Measurements from ENCODE around the gene ZMAT2.
A peak's percentile ranks its signal among the peaks of the same experiment; 100 is the strongest.
"Not testable (repeated sequence)": the region's sequence is repeated elsewhere in the genome, so short reads cannot be mapped to it uniquely, and the experiment has no call there.

ZMAT2 gene

DNA sequence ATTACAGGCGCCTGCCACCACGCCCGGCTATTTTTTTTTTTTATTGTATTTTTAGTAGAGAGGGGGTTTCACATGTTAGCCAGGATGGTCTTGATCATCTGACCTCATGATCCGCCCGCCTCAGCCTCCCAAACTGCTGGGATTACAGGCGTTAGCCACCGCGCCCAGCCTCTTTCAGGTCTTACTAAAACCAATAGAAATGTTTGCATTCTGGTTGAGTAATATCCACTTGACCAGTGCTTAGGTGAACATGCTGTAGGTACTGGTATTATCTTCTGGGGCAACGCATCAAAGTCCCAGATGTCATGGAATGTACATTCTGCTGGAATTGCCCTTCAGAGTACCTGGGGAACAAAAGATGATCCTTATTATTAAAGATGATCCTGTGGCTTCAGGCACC, 8.5 kb downstream of the ZMAT2 start:
- DNase-seq (ENCODE audit: low read depth in 2 of 2) = not testable (repeated sequence)

DNA sequence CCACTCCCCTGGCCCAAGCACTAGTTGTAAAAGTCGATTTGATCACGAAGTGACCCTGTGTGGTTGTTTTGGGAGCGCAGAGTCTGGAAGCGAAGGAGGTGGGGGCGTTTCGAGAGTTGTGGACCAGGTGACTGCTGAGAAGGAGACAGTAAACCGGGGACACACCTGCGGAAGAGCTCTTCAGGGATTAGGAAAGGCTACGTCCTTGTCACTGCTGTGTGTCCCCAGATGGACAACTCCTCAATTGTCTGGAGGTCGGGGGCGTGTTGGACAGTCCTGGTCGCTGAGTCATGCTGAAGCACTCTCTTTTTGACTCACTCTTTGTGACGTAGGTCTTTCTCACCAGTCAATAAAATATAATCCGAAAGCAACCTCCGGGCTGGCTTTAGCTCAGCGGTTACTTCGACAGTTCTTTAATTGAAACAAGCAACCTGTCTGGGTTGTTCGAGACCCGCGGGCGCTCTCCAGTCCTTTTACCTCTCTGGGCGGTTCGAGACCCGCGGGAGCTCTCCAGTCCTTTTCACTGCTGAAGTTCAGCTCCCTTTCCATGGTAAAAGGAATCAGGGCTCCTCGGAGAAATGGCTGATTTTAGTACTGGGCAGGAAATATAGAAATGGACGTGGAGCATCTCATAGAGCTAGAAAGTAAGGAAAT, 10.8 kb downstream of the ZMAT2 start:
- DNase-seq (ENCODE audit: low read depth in 2 of 2) = peak; percentile 95

DNA sequence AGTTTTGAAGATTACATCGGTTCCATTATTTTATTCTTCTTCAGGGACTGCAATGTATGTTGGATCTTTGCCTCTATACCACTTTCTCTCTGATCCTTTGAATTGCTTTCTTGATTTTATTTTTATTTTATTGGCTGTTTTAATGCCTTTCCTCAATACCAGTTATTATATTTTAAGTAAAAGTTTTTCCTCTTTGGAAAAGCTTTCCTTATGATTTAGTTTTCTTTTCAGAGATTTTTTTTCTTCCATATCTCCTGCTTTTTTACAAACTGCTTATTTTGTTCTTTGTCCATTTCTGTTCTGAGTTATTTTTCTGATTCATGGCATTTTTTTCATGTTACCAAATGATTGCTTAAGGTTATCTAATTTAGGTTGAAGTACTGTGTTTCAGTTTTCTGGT, 11.5 kb downstream of the ZMAT2 start:
- no peak for DNase-seq (ENCODE audit: low read depth in 2 of 2)

DNA sequence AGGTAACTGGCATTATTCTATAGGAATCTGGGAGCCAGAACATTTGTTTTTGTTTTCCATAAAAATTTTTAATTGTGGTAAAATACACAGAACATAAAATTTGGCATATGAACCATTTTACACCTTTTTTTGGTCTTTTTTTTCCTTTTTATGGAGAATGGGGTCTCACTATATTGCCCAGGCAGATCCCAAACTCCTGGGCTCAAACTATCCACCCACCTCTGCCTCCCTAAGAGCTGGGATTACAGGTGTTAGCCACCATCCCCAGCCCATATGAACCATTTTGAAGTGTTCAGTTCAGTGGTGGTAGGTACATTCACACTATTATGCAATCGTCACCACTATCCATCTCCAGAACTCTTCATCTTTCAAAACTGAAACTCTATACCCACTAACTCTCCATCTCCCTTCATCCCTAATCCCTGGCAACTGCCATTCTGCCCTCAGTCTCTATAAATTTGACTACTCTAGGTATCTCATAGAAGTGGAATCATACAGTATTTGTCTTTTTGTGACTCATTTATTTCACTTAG, 13.4 kb downstream of the ZMAT2 start:
- no peak for DNase-seq (ENCODE audit: low read depth in 2 of 2)

DNA sequence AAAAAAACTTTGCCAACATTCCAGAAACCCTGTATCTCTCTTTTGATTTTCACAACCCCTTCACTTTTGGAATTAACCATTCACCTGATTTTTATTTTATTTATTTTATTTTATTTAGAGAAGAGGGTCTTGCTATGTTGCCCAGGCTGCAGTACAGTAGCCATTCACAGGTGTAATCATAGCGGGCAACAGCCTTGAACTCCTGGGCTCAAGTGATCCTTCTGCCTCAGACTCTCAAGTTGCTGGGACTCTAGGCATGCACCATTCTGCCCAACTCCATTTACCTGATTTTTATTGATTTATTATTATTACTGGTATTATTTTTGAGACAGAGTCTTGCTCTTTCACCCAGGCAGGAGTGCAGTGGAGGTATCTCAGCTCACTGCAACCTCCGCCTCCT, 16.0 kb downstream of the ZMAT2 start:
- DNase-seq (ENCODE audit: low read depth in 2 of 2) = not testable (repeated sequence)

DNA sequence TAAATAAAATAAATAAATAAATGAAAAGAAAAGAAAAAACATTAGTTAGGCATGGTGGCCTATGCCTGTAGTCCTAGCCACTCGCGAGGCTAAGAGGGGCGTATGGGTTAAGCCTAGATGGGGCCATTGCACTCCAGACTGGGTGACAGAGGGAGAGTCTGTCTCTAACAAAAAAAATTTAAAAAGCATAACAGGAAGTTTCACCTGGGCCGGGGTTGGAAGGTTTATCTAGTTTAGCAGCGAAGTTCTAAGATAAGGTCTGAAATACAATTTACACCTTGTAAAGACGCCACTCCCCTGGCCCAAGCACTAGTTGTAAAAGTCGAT, 18.0 kb downstream of the ZMAT2 start:
- no peak for DNase-seq (ENCODE audit: low read depth in 2 of 2)

- DNase-seq (ENCODE audit: low read depth in 2 of 2) = not testable (repeated sequence)
Observed at GRCh38 chr5:140720738-140721137, 20.5 kb downstream of the ZMAT2 start.

GRCh38 chr5:140721395-140721794, 21.1 kb downstream of the ZMAT2 start:
- not testable (repeated sequence) for DNase-seq (ENCODE audit: low read depth in 2 of 2)

DNA sequence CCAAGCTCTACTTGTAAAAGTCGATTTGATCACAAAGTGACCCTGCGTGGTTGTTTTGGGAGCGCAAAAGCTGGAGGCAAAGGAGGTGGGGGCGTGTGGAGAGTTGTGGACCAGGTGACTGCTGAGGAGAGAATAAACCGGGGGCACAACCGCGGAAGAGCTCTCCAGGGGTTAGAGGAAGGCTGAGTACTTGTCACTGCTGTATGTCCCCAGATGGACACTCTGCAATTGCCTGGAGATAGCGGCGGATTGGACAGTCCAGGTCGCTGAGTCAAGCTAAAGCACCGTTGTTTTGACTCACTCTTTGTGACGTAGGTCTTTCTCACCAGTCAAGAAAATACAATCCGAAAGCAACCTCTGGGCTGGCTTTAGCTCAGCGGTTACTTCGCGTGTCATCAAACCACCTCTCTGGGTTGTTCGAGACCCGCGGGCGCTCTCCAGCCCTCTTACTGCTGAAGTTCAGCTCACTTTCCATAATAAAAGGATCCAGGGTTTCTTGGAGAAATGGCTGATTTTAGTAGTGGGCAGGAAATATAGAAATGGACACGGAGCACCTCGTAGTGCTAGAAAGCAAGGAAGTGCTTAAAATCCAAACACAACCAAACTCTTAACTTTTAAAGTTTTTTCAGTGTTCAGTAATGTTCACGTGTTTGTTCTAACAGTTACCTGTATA, 25.7 kb downstream of the ZMAT2 start:
- DNase-seq (ENCODE audit: low read depth in 2 of 2) = peak; percentile 55 to 61

DNA sequence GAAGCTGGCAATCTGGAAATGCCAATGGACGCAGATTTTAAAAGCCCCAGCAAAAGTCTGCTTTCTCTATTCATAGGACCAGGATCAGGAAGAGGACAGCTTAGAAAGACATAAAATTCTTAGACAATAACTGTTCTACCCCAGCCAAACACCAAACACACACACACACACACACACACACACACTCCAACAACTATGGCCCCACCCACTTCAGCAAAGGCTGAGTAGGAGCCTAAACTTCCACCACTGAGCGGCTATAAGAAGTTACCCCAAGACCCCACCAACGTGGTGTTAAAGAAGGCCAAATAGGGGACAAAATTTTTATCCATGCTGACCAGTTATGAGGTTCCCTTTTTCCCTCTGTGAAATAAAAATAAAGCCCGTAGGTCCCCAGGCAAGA, 32.9 kb downstream of the ZMAT2 start:
- DNase-seq (ENCODE audit: low read depth in 2 of 2) = no peak

DNA sequence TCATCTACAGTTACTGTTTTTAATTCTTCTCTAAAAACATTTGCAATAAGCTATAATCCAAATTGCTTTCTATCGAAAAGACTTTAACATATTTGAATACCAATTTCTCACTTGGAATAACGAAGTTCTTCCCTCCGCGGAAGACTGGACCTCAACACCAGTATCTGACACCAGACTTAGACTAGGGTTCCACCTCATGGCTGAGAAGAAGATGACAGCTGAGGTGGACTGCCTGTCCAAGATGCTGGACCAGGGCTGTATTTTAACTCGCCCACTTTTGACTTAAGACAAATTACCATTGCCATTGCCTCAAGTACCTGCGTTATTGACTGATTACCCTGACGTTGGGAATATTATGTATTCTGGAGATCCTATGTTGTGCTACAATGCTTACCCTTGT, 34.1 kb downstream of the ZMAT2 start:
- no peak for DNase-seq (ENCODE audit: low read depth in 2 of 2)

GRCh38 chr5:140737486-140737885, 37.2 kb downstream of the ZMAT2 start:
- no peak for DNase-seq (ENCODE audit: low read depth in 2 of 2)

- DNase-seq (ENCODE audit: low read depth in 2 of 2) = no peak
Observed at GRCh38 chr5:140741967-140742366, 41.7 kb downstream of the ZMAT2 start.

DNA sequence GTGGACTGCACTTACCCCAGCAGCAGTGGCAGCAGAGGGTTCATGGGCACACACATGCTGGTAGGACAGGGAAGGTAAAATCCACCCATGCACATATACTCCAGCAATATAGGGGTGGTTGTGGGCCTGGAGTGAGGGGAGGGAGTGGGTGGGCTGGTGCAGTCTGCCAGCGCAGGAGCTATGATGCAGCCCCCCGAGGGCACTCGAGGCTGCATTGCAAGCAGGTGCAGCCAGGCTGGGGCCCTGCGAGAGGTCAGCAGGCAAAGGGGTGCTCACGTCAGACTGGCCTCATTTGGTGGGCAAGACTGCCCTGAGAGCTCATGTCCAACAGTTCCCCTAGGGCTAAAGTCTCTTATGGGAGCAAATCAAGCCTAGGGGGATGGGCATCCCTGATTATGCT, 53.3 kb downstream of the ZMAT2 start:
- DNase-seq (ENCODE audit: low read depth in 2 of 2) = no peak

Data from fibroblast of skin of left biceps (primary cell).